Adrenal gland (tissue), 12 donors: ENCODE results near the gene TTC23. TPM values are rescaled to one million over a fixed set of nuclear protein-coding genes. Genes with fewer than 3 reads are reported as not detected.

Source experiments
- DNase-seq, 7 donors: peaks; one replicate each; pipeline ENCODE4 v3.0.0-alpha.2; 2019 to 2020
- H3K27ac ChIP-seq, 5 donors: fragments of 200-600 bp; sonication (generic) in 4 of 5; 1 replicate in 3 of 5; 2 replicates in 2 of 5; pipeline versions ENCODE4 v1.5.1 to v1.8.0; 2016 to 2020; ENCODE audit warnings: mild to moderate bottlenecking in 1 of 5
- H3K27me3 ChIP-seq: fragments of 200-600 bp; 2 replicates; pipeline ENCODE4 v1.8.0; 2021
- H3K36me3 ChIP-seq, 2 donors: fragments of 200-600 bp; replicated peaks in 1 of 2; 1 replicate in 1 of 2; 2 replicates in 1 of 2; pipeline versions ENCODE4 v1.5.1 to v1.8.0; 2018 to 2022
- H3K4me1 ChIP-seq, 2 donors: fragments of 200-600 bp; replicated peaks in 1 of 2; 1 replicate in 1 of 2; 2 replicates in 1 of 2; pipeline versions ENCODE4 v1.5.1 to v1.8.0; 2018 to 2021
- H3K4me3 ChIP-seq, 4 donors: fragments of 200-600 bp; sonication (generic) in 3 of 4; one replicate each; pipeline ENCODE4 v1.5.1; 2016 to 2018
- H3K9me3 ChIP-seq, 3 donors: fragments of 200-600 bp; sonication (generic) in 1 of 3; replicated peaks in 1 of 3; 1 replicate in 2 of 3; 2 replicates in 1 of 3; pipeline versions ENCODE4 v1.5.1 to v1.8.0; 2016 to 2021
- POLR2A ChIP-seq, 2 donors: fragments of 450-650 bp; IDR thresholded peaks; one replicate each; pipeline ENCODE4 v1.6.1; 2017; ENCODE audit warnings: antibody characterized with exemption in 2 of 2, mild to moderate bottlenecking in 2 of 2, moderate library complexity in 1 of 2
- WGBS, 4 donors: extraction: QIAGEN DNeasy Blood & Tissue Kit in 2 of 4; methylation state at CpG; one replicate each; pipeline versions ENCODE4 v1.1.5 to v1.1.7; 2013 to 2017; 5-methylcytosine and 5-hydroxymethylcytosine counted together
- intact Hi-C, 2 donors: fragments of 100-400 bp; cut with DNase I; formaldehyde crosslinking; loops; one replicate each; pipeline versions ENCODE4 v1.14.1 to v1.15.0; 2022 to 2023
- polyA plus RNA-seq, 3 donors: library from polyadenylated mRNA; stranded (reverse); fragments of 200-250 nt in 2 of 3; fragments of 350-450 nt in 1 of 3; fragmentation: Illumina TruSeq in 1 of 3; extraction: RNeasy Lipid Tissue Mini Kit (QIAGEN cat#74804) in 1 of 3; gene quantifications; one replicate each; pipeline ENCODE4 v1.2.3, GENCODE V29; 2013 to 2014
- total RNA-seq, 9 donors: library from RNA; depleted of rRNA in 4 of 9; stranded (reverse); fragments of >200 nt in 4 of 9; fragments of 120-200 nt in 1 of 9; fragmentation: NEBNext Ultra II Directional in 1 of 9; extraction: Animal tissue kit (Norgen Biotek cat#: 25700) in 1 of 9; gene quantifications; one replicate each; pipeline versions ENCODE4 v1.1.0 to v1.2.4, GENCODE V29; 2013 to 2023
- TF ChIP-seq, protein P1 (sequence below), 6 experiments: fragments of 450-650 bp in 4 of 6; fragments of 200-600 bp in 2 of 6; sonication (generic) in 1 of 6; IDR thresholded peaks; 1 replicate in 5 of 6; 2 replicates in 1 of 6; pipeline versions ENCODE4 v1.5.1 to v1.8.0; 2016 to 2021; ENCODE audit warnings: antibody characterized with exemption in 6 of 6, mild to moderate bottlenecking in 2 of 6, moderate library complexity in 1 of 6
- donor health status: healthy with polysubstance abuse.
- donor health status: Bipolar disorder and iron deficiency.
- donor health status: DM: yes; HTN: yes; CAD: no.
- donor health status: DM: no; HTN: no; CAD: no.
- donor health status: DM: no; HTN: no; CAD: no.
- donor health status: DM: yes; HTN: yes; CAD: no.

The TTC23 gene
- total and polyA plus RNA-seq, 12 donors = 10.9 to 42.0 (median 22.6) TPM

- Histone ChIP-seq H3K9me3 (no peaks in the 10 kb centered on the region), H3K36me3 (peaks cover 0 to 11% of the 10 kb centered on the region in 2 donors), H3K27me3 (no peaks in the 10 kb centered on the region), H3K27ac (no peak overlapping the region), H3K4me3 (no peak overlapping the region), H3K4me1 (peaks cover 12 to 60% of the 10 kb centered on the region in 2 donors)
- no peak for DNase-seq
- WGBS, 4 donors = 91 to 98% (median 96%) methylated on average over 3 of the region's 3 CpGs
- intact Hi-C loops = no loop called here
- no peak for TF ChIP-seq POLR2A (IDR thresholded peaks at IDR 0.05)
- TF ChIP-seq, protein P1, sequence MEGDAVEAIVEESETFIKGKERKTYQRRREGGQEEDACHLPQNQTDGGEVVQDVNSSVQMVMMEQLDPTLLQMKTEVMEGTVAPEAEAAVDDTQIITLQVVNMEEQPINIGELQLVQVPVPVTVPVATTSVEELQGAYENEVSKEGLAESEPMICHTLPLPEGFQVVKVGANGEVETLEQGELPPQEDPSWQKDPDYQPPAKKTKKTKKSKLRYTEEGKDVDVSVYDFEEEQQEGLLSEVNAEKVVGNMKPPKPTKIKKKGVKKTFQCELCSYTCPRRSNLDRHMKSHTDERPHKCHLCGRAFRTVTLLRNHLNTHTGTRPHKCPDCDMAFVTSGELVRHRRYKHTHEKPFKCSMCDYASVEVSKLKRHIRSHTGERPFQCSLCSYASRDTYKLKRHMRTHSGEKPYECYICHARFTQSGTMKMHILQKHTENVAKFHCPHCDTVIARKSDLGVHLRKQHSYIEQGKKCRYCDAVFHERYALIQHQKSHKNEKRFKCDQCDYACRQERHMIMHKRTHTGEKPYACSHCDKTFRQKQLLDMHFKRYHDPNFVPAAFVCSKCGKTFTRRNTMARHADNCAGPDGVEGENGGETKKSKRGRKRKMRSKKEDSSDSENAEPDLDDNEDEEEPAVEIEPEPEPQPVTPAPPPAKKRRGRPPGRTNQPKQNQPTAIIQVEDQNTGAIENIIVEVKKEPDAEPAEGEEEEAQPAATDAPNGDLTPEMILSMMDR (IDR thresholded peaks at IDR 0.05) = no peak
These were observed 76.4 kb downstream of the TTC23 start for GRCh38 chr15:99172989-99173388.

DNA sequence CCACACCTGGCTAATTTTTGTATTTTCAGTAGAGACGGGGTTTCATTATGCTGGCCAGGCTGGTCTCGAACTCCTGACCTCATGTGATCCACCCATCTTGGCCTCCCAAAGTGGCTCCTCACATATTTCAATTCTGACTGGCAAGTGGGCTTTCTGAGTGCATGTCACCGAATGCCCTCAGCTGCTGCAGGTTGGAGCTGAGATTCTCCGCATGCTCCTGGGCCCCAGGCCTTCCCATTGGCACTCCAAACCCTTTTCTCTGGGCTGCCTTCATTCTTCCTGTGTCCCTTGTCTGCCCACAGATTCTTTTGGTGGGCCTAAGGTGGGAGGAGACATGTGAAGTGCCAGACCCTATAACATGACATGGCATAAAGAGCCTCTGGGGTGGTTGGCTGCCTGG, 77.2 kb downstream of the TTC23 start:
- no peak overlapping the region for H3K4me3 ChIP-seq
- no peaks in the 10 kb centered on the region for H3K27me3 ChIP-seq
- H3K4me1 ChIP-seq = peaks cover 12 to 57% of the 10 kb centered on the region in 2 donors
- H3K27ac ChIP-seq = no peak overlapping the region
- H3K9me3 ChIP-seq = no peaks in the 10 kb centered on the region
- 94 to 100% (median 97%) methylated on average over 4 of the region's 4 CpGs for WGBS, 4 donors
- TF ChIP-seq, protein P1 (IDR thresholded peaks at IDR 0.05) = no peak
- no peak for TF ChIP-seq POLR2A (IDR thresholded peaks at IDR 0.05)
- intact Hi-C loops = no loop called here
- H3K36me3 ChIP-seq = peaks cover 0 to 11% of the 10 kb centered on the region in 2 donors
- peak in 1 of 7 donors; percentile 5 for DNase-seq

- intact Hi-C loops = no loop called here
- H3K36me3 ChIP-seq = peaks cover 0 to 11% of the 10 kb centered on the region in 2 donors
- WGBS, 4 donors = 82 to 86% (median 84%) methylated on average over 5 to 7 of the region's 7 CpGs
- H3K27ac ChIP-seq = peak overlapping the region in 1 of 5 donors; percentile 77
- H3K9me3 ChIP-seq = no peaks in the 10 kb centered on the region
- H3K4me1 ChIP-seq = peaks cover 12 to 41% of the 10 kb centered on the region in 2 donors
- TF ChIP-seq, protein P1 (IDR thresholded peaks at IDR 0.05) = no peak
- H3K4me3 ChIP-seq = no peak overlapping the region
- H3K27me3 ChIP-seq = no peaks in the 10 kb centered on the region
- no peak for DNase-seq
These were observed 78.8 kb downstream of the TTC23 start for GRCh38 chr15:99170476-99171065.

GRCh38 chr15:99169769-99170311, 79.5 kb downstream of the TTC23 start:
- no peak overlapping the region for H3K4me3 ChIP-seq
- H3K27ac ChIP-seq = peak overlapping the region in 2 of 5 donors; percentile 73 to 77
- H3K27me3 ChIP-seq = no peaks in the 10 kb centered on the region
- H3K9me3 ChIP-seq = no peaks in the 10 kb centered on the region
- DNase-seq = peak in 2 of 7 donors; percentile 33 to 63
- H3K36me3 ChIP-seq = peaks cover 0 to 11% of the 10 kb centered on the region in 2 donors
- no peak for TF ChIP-seq POLR2A (IDR thresholded peaks at IDR 0.05)
- TF ChIP-seq, protein P1 (IDR thresholded peaks at IDR 0.05) = no peak
- WGBS, 4 donors = 65 to 79% (median 72%) methylated on average over 10 of the region's 10 CpGs
- intact Hi-C loops = no loop called here
- peaks cover 5 to 34% of the 10 kb centered on the region in 2 donors for H3K4me1 ChIP-seq
